ENCODE measurements around the gene CEP72.

GRCh38 chr5:568061-568781 is 43.9 kb upstream of the CEP72 start:
- TF ChIP-seq LEF1 (IDR thresholded peaks at IDR 0.05; ENCODE audit: borderline replicate concordance) (no peak), FOXM1 (IDR thresholded peaks at IDR 0.05; ENCODE audit: borderline replicate concordance) (no peak), TARDBP (IDR thresholded peaks at IDR 0.05) (no peak), BHLHE40 (IDR thresholded peaks at IDR 0.05; ENCODE audit: borderline replicate concordance) (no peak)
